GM23248 (cell line): ENCODE measurements around the gene IRF8. TPM values are rescaled to one million over a fixed set of nuclear protein-coding genes. Genes with fewer than 3 reads are reported as not detected.

Experiments used
- DNase-seq: peaks from one replicate; pipeline ENCODE4 v3.0.0-alpha.2; 2015
- H2AFZ ChIP-seq: fragments of 200-600 bp; sonication (generic); 2 replicates; pipeline ENCODE4 v1.6.1; 2016; ENCODE audit warnings: antibody characterized with exemption
- H3F3A ChIP-seq: fragments of 200-600 bp; sonication (generic); 2 replicates; pipeline ENCODE4 v1.6.1; 2016; ENCODE audit warnings: mild to moderate bottlenecking, antibody characterized with exemption, mixed run types; ENCODE audit not compliant: insufficient read depth
- H3K27ac ChIP-seq: fragments of 200-600 bp; sonication (generic); 2 replicates; pipeline ENCODE4 v1.5.1; 2016; ENCODE audit warnings: mild to moderate bottlenecking
- H3K27me3 ChIP-seq: fragments of 200-600 bp; sonication (generic); replicated peaks from 2 replicates; pipeline ENCODE4 v1.6.1; 2016; ENCODE audit warnings: mild to moderate bottlenecking; ENCODE audit not compliant: insufficient read depth
- H3K36me3 ChIP-seq: fragments of 200-600 bp; sonication (generic); 2 replicates; pipeline ENCODE4 v1.6.1; 2016; ENCODE audit warnings: low read depth, mild to moderate bottlenecking
- H3K4me1 ChIP-seq: fragments of 200-600 bp; sonication (generic); 2 replicates; pipeline ENCODE4 v1.6.1; 2016; ENCODE audit warnings: mild to moderate bottlenecking; ENCODE audit not compliant: insufficient read depth
- H3K4me2 ChIP-seq: fragments of 200-600 bp; sonication (generic); one replicate; pipeline ENCODE4 v1.6.1; 2016; ENCODE audit warnings: mild to moderate bottlenecking; ENCODE audit not compliant: unreplicated experiment
- H3K4me3 ChIP-seq: fragments of 200-600 bp; sonication (generic); 2 replicates; pipeline ENCODE4 v1.5.1; 2016; ENCODE audit warnings: mild to moderate bottlenecking
- H3K79me2 ChIP-seq: fragments of 200-600 bp; sonication (generic); 2 replicates; pipeline ENCODE4 v1.6.1; 2016; ENCODE audit warnings: mild to moderate bottlenecking; ENCODE audit not compliant: insufficient read depth
- H3K9ac ChIP-seq: fragments of 200-600 bp; sonication (generic); 2 replicates; pipeline ENCODE4 v1.6.1; 2016; ENCODE audit warnings: mild to moderate bottlenecking
- H3K9me2 ChIP-seq: fragments of 200-600 bp; sonication (generic); 2 replicates; pipeline ENCODE4 v1.6.1; 2016; ENCODE audit warnings: mixed run types, mild to moderate bottlenecking, moderate library complexity; ENCODE audit not compliant: insufficient read depth
- H3K9me3 ChIP-seq: fragments of 200-600 bp; sonication (generic); one replicate; pipeline ENCODE4 v1.6.1; 2017; ENCODE audit warnings: low read depth
- H4K20me1 ChIP-seq: fragments of 200-600 bp; sonication (generic); 2 replicates; pipeline ENCODE4 v1.6.0; 2016; ENCODE audit not compliant: insufficient read depth
- EZH2 ChIP-seq: fragments of 200-600 bp; sonication (generic); IDR thresholded peaks from 2 replicates; pipeline ENCODE4 v1.6.1; 2018; ENCODE audit warnings: antibody characterized with exemption, mild to moderate bottlenecking; ENCODE audit not compliant: insufficient read depth, poor library complexity, severe bottlenecking
- EZH2phosphoT487 ChIP-seq: fragments of 200-600 bp; sonication (generic); IDR thresholded peaks from 2 replicates; pipeline ENCODE4 v1.6.1; 2018; ENCODE audit warnings: antibody characterized with exemption, moderate library complexity, mild to moderate bottlenecking, low read depth; ENCODE audit not compliant: insufficient read depth
- WGBS, 2 experiments: methylation state at CpG; one replicate each; pipeline ENCODE4 v1.1.6; 2015 to 2017; ENCODE audit warnings: low lambda C conversion rate in 2 of 2, low coverage in 1 of 2; ENCODE audit errors: missing lambda C conversion rate in 2 of 2; 5-methylcytosine and 5-hydroxymethylcytosine counted together
- in situ Hi-C: fragments of 300-500 bp; cut with MboI; formaldehyde crosslinking; loops from 2 replicates; pipeline ENCODE4 v1.15.0; 2020
- polyA plus RNA-seq: library from polyadenylated mRNA; unstranded; fragments of >200 nt; fragmentation: Nextera tagmentation; extraction: Ambion mirVana; gene quantifications from 2 replicates; pipeline ENCODE4 v1.2.1, GENCODE V29; 2016
- total RNA-seq: library from RNA; depleted of rRNA; stranded (reverse); fragments of >200 nt; shearing (Covaris generic); gene quantifications from 2 replicates; pipeline ENCODE4 v1.2.3, GENCODE V29; 2014

The IRF8 gene
- total and polyA plus RNA-seq, 2 experiments from 2014 or later, result 0.31 TPM; not detected in 1

GRCh38 chr16:85864965-85865364 lies 34.0 kb upstream of the IRF8 start:
- in situ Hi-C loops, result no loop called here
- Histone ChIP-seq H3K4me2 (no peak overlapping the region), H3K79me2 (no peaks in the 10 kb centered on the region), H3K36me3 (no peaks in the 10 kb centered on the region), H3F3A (no peaks in the 10 kb centered on the region), H3K4me1 (peaks cover 4% of the 10 kb centered on the region; the same call in 1 of the 2 replicates), H3K27ac (no peak overlapping the region), H3K9me2 (no peaks in the 10 kb centered on the region), H3K9ac (no peak overlapping the region), H3K4me3 (no peak overlapping the region), H3K27me3 (peaks cover 44% of the 10 kb centered on the region), H3K9me3 (no peaks in the 10 kb centered on the region), H2AFZ (no peak overlapping the region), H4K20me1 (no peaks in the 10 kb centered on the region)
- DNase-seq, result no peak
- 50 to 51% methylated on average over 1 of the region's 1 CpG for WGBS, 2 experiments
- TF ChIP-seq EZH2 (no peak), EZH2phosphoT487 (no peak)

DNA sequence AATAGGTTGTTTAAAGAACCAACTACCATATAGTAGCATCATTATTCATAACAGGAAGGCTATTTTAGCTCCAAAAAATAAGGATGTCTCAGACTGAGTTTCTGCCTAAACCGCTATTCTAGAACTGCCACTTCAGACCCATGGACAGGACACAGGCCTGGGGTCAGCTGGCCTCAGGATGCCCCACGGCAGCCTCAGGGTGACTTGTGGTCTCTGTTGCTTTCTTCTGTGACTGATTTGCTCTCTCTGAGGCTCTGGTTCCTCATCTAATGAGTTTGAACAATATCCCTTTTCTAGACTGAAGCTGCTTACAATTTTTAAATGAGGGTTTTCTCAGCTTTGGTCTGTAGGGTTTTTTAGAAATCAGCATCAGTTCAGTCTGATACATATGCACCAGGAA lies 31.8 kb upstream of the IRF8 start:
- 42 to 55% methylated on average over 2 of the region's 2 CpGs for WGBS, 2 experiments
- peaks cover 4% of the 10 kb centered on the region; the same call in 1 of the 2 replicates for H3K4me1 ChIP-seq

DNA sequence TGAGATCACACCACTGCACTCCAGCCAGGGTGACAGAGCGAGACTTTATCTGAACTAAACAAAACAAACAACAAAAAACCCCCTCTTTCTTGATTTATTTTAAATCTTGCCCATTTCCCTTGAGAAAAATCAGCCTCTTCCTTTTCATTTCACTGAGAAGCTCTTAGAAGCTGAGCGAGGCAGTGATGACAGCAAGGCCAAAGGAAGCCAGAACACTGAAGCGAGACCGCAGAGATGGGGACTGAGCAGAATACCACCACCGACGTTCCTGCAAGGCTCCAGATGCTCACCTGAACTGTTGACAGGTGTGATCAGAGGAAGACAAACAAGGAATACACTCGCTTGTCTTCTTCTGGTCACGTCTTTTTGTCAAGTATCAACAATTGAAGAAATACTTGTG lies 30.5 kb upstream of the IRF8 start:
- in situ Hi-C loops, result no loop called here
- Histone ChIP-seq H3K9me3 (no peaks in the 10 kb centered on the region), H4K20me1 (no peaks in the 10 kb centered on the region), H3K27me3 (peaks cover 75% of the 10 kb centered on the region), H3K9ac (no peak overlapping the region), H3K79me2 (no peaks in the 10 kb centered on the region), H3K27ac (no peak overlapping the region), H3K4me2 (no peak overlapping the region), H3K4me3 (no peak overlapping the region), H3K9me2 (no peaks in the 10 kb centered on the region), H2AFZ (no peak overlapping the region), H3F3A (no peaks in the 10 kb centered on the region), H3K36me3 (no peaks in the 10 kb centered on the region), H3K4me1 (peaks cover 1% of the 10 kb centered on the region; the same call in 1 of the 2 replicates)
- TF ChIP-seq EZH2phosphoT487, result no peak
- no peak for TF ChIP-seq EZH2
- no peak for DNase-seq
- WGBS, 2 experiments, result 33 to 35% methylated on average over 8 of the region's 8 CpGs

More for the DNA sequence above, 31.8 kb upstream of the IRF8 start:
- Histone ChIP-seq H4K20me1 (no peaks in the 10 kb centered on the region), H2AFZ (no peak overlapping the region), H3K27me3 (peaks cover 62% of the 10 kb centered on the region), H3K9me3 (no peaks in the 10 kb centered on the region), H3F3A (no peaks in the 10 kb centered on the region), H3K9me2 (no peaks in the 10 kb centered on the region), H3K27ac (no peak overlapping the region), H3K36me3 (no peaks in the 10 kb centered on the region), H3K4me2 (no peak overlapping the region), H3K9ac (no peak overlapping the region), H3K4me3 (no peak overlapping the region), H3K79me2 (no peaks in the 10 kb centered on the region)
- in situ Hi-C loops, result no loop called here
- no peak for TF ChIP-seq EZH2phosphoT487
- no peak for TF ChIP-seq EZH2
- no peak for DNase-seq

DNA sequence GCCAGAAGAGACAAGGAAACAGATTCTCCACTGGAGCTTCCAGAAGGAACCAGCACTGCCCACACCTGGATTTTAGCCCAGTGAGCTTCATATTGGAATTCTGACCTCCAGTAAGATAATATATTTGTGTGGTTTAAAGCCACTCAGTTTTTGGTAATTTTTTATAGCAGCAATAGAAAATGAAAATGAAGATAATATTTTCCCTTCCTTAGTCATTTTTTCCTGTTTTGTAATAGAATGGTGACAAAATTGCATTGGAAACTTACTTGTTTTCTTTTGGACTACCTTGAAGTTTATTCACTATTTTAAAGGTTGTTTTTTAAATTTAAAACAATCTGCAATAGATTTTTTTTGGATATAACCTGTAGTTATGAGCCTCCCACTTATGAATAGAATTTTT lies 29.8 kb upstream of the IRF8 start:
- H3K79me2 ChIP-seq, result no peaks in the 10 kb centered on the region
- TF ChIP-seq EZH2 (no peak), EZH2phosphoT487 (no peak)

More for the DNA sequence above, 29.8 kb upstream of the IRF8 start:
- no peak for DNase-seq
- Histone ChIP-seq H4K20me1 (no peaks in the 10 kb centered on the region), H3K9me2 (no peaks in the 10 kb centered on the region), H3K4me1 (no peaks in the 10 kb centered on the region), H3F3A (no peaks in the 10 kb centered on the region), H3K4me3 (no peak overlapping the region), H2AFZ (no peak overlapping the region), H3K9me3 (no peaks in the 10 kb centered on the region), H3K27ac (no peak overlapping the region), H3K4me2 (no peak overlapping the region), H3K27me3 (peaks cover 78% of the 10 kb centered on the region), H3K36me3 (no peaks in the 10 kb centered on the region), H3K9ac (no peak overlapping the region)
- in situ Hi-C loops, result no loop called here
